Measurements from ENCODE around the gene VAMP3.

The VAMP3 gene

GRCh38 chr1:7821282-7821681 lies 50.2 kb downstream of the VAMP3 start:
- no peak for DNase-seq

DNA sequence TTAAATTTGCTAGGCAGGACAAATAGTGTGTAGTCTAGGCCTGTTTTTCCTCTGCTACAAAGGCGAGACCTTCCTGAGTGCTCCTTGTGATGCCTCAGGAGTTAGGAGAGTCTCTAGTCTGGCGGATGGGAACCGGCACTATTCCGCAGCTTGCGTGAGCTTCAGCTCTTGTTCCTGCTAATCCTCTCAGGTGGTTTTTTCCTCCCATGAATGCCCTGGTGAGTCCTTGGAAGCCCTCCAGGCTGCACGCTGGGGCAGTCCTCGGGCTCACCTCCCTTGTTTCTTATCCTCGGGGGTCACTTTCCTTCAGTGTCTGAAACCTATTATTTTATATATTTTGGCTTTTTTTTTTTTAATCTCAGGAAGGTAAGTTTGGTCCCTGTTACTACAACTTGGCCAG lies 53.6 kb downstream of the VAMP3 start:
- no peak for DNase-seq

- DNase-seq, result no peak
Measured at GRCh38 chr1:7826363-7826762, 55.3 kb downstream of the VAMP3 start.

- DNase-seq, result peak; percentile 12 to 18
Measured at GRCh38 chr1:7827126-7827955, 56.2 kb downstream of the VAMP3 start.

All from NCI-H1930 (cell line).